ENCODE results near the gene LRRC1. TPM values are rescaled to one million over a fixed set of nuclear protein-coding genes. Genes with fewer than 3 reads are reported as not detected.
"Not testable (repeated sequence)": the region's sequence is repeated elsewhere in the genome, so short reads cannot be mapped to it uniquely, and the experiment has no call there.

LRRC1 gene
- total RNA-seq, 1 donor from 2014 or later, result 14.3 TPM

DNA sequence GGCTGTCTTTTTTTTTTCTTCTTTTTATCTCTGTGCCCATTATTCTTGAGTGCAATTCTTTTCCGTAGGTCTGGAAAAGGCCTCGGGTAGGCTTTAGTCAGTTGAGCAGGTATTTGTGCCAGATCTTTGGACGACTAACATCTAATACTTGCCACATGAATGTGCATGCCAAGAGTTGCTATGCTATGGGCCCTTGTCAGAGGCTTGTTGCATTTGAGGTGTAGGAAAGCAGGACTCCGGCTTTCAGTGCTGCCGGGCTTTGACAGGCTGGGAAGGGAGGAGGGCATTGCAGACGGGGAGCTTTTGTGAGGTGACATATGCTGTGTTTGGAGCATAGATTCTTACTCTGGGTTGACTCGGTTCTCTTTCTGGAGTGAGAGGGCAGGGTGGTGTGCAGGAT is 10.2 kb downstream of the LRRC1 start:
- no peaks in the 10 kb centered on the region for H3K9me3 ChIP-seq (ENCODE audit: insufficient read depth, low read depth, low read length)
- no peaks in the 10 kb centered on the region for H3K27me3 Mint-ChIP-seq (ENCODE audit: low read depth, unreplicated experiment)
- H3K4me2 ChIP-seq (ENCODE audit: low read length), result no peak overlapping the region
- H3K9me3 Mint-ChIP-seq (ENCODE audit: unreplicated experiment), result no peaks in the 10 kb centered on the region
- H3K4me1 Mint-ChIP-seq (ENCODE audit: low read depth, unreplicated experiment), result peaks cover 36% of the 10 kb centered on the region
- no peak overlapping the region for H2AFZ ChIP-seq (ENCODE audit: low read depth, low read length)
- FAIRE-seq, result no peak
- no peak for TF ChIP-seq EZH2 (IDR thresholded peaks at IDR 0.05; ENCODE audit: insufficient read depth, low read length)
- TF ChIP-seq, protein P1, sequence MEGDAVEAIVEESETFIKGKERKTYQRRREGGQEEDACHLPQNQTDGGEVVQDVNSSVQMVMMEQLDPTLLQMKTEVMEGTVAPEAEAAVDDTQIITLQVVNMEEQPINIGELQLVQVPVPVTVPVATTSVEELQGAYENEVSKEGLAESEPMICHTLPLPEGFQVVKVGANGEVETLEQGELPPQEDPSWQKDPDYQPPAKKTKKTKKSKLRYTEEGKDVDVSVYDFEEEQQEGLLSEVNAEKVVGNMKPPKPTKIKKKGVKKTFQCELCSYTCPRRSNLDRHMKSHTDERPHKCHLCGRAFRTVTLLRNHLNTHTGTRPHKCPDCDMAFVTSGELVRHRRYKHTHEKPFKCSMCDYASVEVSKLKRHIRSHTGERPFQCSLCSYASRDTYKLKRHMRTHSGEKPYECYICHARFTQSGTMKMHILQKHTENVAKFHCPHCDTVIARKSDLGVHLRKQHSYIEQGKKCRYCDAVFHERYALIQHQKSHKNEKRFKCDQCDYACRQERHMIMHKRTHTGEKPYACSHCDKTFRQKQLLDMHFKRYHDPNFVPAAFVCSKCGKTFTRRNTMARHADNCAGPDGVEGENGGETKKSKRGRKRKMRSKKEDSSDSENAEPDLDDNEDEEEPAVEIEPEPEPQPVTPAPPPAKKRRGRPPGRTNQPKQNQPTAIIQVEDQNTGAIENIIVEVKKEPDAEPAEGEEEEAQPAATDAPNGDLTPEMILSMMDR (IDR thresholded peaks at IDR 0.05; ENCODE audit: insufficient read depth, low read depth, low read length), result no peak
- no peaks in the 10 kb centered on the region for H3K36me3 Mint-ChIP-seq (ENCODE audit: low read depth, unreplicated experiment)
- peaks cover 23% of the 10 kb centered on the region for H3K79me2 ChIP-seq (ENCODE audit: insufficient read depth, low read length)
- peaks cover 25% of the 10 kb centered on the region for H4K20me1 ChIP-seq (ENCODE audit: insufficient read depth, low read length)
- no peak overlapping the region for H3K4me3 ChIP-seq (ENCODE audit: insufficient read depth, low read depth, low read length)
- H3K27ac ChIP-seq (ENCODE audit: low read depth, low read length), result no peak overlapping the region
- H3K36me3 ChIP-seq (ENCODE audit: insufficient read depth, low read length), result no peaks in the 10 kb centered on the region
- H3K9ac ChIP-seq (ENCODE audit: low read length), result no peak overlapping the region
- peaks cover 5% of the 10 kb centered on the region for H3K4me1 ChIP-seq (ENCODE audit: insufficient read depth, low read length)
- H3K4me3 Mint-ChIP-seq (ENCODE audit: unreplicated experiment), result no peak overlapping the region
- H3K27me3 ChIP-seq (ENCODE audit: insufficient read depth, low read length), result no peaks in the 10 kb centered on the region
- no peak overlapping the region for H3K27ac Mint-ChIP-seq (ENCODE audit: unreplicated experiment)
- no peak for DNase-seq (ENCODE audit: low read depth)

DNA sequence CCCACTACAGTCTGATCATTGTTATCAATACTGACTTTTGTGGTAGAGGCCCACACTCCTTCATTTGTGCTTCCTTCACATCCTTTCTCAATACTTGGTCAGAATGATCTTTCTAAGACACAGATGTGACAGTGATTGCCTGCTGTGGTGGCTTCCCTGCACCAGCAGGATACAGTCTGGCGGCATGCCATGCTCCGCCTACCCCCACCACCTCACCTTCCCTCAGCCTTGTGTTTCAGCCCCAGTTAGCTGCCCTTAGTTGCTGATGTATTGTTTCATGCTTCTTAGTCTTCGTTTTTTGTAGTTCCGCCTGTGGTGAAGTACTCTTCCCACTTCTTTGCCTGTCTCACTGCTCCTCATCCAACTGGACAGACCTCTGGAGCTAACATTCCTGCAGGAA is 10.9 kb downstream of the LRRC1 start:
- no peaks in the 10 kb centered on the region for H3K9me3 ChIP-seq (ENCODE audit: insufficient read depth, low read depth, low read length)
- no peaks in the 10 kb centered on the region for H3K27me3 ChIP-seq (ENCODE audit: insufficient read depth, low read length)
- no peaks in the 10 kb centered on the region for H3K36me3 Mint-ChIP-seq (ENCODE audit: low read depth, unreplicated experiment)
- FAIRE-seq, result no peak
- no peak overlapping the region for H3K4me3 ChIP-seq (ENCODE audit: insufficient read depth, low read depth, low read length)
- H3K27ac Mint-ChIP-seq (ENCODE audit: unreplicated experiment), result no peak overlapping the region
- H3K4me1 Mint-ChIP-seq (ENCODE audit: low read depth, unreplicated experiment), result peaks cover 39% of the 10 kb centered on the region
- no peaks in the 10 kb centered on the region for H3K36me3 ChIP-seq (ENCODE audit: insufficient read depth, low read length)
- no peak overlapping the region for H3K27ac ChIP-seq (ENCODE audit: low read depth, low read length)
- H3K79me2 ChIP-seq (ENCODE audit: insufficient read depth, low read length), result peaks cover 23% of the 10 kb centered on the region
- DNase-seq (ENCODE audit: low read depth), result no peak
- no peak for TF ChIP-seq EZH2 (IDR thresholded peaks at IDR 0.05; ENCODE audit: insufficient read depth, low read length)
- TF ChIP-seq, protein P1 (IDR thresholded peaks at IDR 0.05; ENCODE audit: insufficient read depth, low read depth, low read length), result no peak
- no peak overlapping the region for H3K4me2 ChIP-seq (ENCODE audit: low read length)
- no peak overlapping the region for H3K4me3 Mint-ChIP-seq (ENCODE audit: unreplicated experiment)
- no peaks in the 10 kb centered on the region for H3K9me3 Mint-ChIP-seq (ENCODE audit: unreplicated experiment)
- H3K4me1 ChIP-seq (ENCODE audit: insufficient read depth, low read length), result peaks cover 5% of the 10 kb centered on the region
- peaks cover 25% of the 10 kb centered on the region for H4K20me1 ChIP-seq (ENCODE audit: insufficient read depth, low read length)
- no peak overlapping the region for H3K9ac ChIP-seq (ENCODE audit: low read length)
- no peaks in the 10 kb centered on the region for H3K27me3 Mint-ChIP-seq (ENCODE audit: low read depth, unreplicated experiment)
- H2AFZ ChIP-seq (ENCODE audit: low read depth, low read length), result no peak overlapping the region

DNA sequence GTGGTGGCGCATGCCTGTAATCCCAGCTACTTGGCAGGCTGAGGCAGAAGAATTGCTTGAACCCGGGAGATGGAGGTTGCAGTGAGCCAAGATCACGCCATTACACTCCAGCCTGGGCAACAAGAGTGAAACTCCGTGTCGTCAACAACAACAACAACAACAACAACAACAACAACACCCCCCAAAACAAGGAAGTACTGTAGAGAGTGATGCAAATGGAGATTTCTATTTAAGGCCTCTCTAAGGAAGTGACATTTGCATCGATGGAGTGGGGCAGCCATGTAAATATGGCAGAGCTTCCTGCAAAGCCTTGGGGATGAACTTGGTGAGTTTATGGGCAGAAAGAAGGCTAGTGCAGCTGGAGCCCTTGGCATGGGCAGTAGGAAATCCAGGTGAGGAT is 12.8 kb downstream of the LRRC1 start:
- H3K27me3 ChIP-seq (ENCODE audit: insufficient read depth, low read length); H3K9ac ChIP-seq (ENCODE audit: low read length); H3K27me3 Mint-ChIP-seq (ENCODE audit: low read depth, unreplicated experiment); H3K36me3 ChIP-seq (ENCODE audit: insufficient read depth, low read length); H2AFZ ChIP-seq (ENCODE audit: low read depth, low read length); H3K36me3 Mint-ChIP-seq (ENCODE audit: low read depth, unreplicated experiment); DNase-seq (ENCODE audit: low read depth); H3K4me3 ChIP-seq (ENCODE audit: insufficient read depth, low read depth, low read length); H3K4me1 ChIP-seq (ENCODE audit: insufficient read depth, low read length); H3K4me3 Mint-ChIP-seq (ENCODE audit: unreplicated experiment); H3K9me3 Mint-ChIP-seq (ENCODE audit: unreplicated experiment); H3K27ac ChIP-seq (ENCODE audit: low read depth, low read length); H3K27ac Mint-ChIP-seq (ENCODE audit: unreplicated experiment); H3K9me3 ChIP-seq (ENCODE audit: insufficient read depth, low read depth, low read length); H3K4me2 ChIP-seq (ENCODE audit: low read length); H3K79me2 ChIP-seq (ENCODE audit: insufficient read depth, low read length); FAIRE-seq: not testable (repeated sequence)
- H3K4me1 Mint-ChIP-seq (ENCODE audit: low read depth, unreplicated experiment), result peaks cover 44% of the 10 kb centered on the region
- H4K20me1 ChIP-seq (ENCODE audit: insufficient read depth, low read length), result peaks cover 33% of the 10 kb centered on the region

All from astrocyte (in vitro differentiated cells and primary cell).